K562 (cell line): ENCODE data around the gene TMEM217. TPM values are rescaled to one million over a fixed set of nuclear protein-coding genes. Genes with fewer than 3 reads are reported as not detected.
A peak's percentile ranks its signal among the peaks of the same experiment; 100 is the strongest.

ENCODE experiments used
- BCLAF1 ChIP-seq, 2 experiments: fragments of 450-650 bp in 1 of 2; IDR thresholded peaks; 2 replicates each; pipeline ENCODE4 v1.6.1; 2011 to 2017; ENCODE audit warnings: low read depth in 2 of 2, antibody characterized with exemption in 1 of 2, borderline replicate concordance in 1 of 2, low read length in 1 of 2, mild to moderate bottlenecking in 1 of 2, mixed read lengths in 1 of 2; ENCODE audit not compliant: control insufficient read depth in 1 of 2
- CEBPB ChIP-seq: fragments of 450-650 bp; IDR thresholded peaks from 2 replicates; pipeline ENCODE4 v1.6.1; 2016; ENCODE audit warnings: missing genetic modification characterization, missing compliant biosample characterization
- E2F1 ChIP-seq: sonication (generic); formaldehyde crosslinking; IDR thresholded peaks from 2 replicates; pipeline ENCODE4 v1.8.1; 2023; ENCODE audit warnings: mild to moderate bottlenecking, missing genetic modification reagents, moderate library complexity
- E2F6 ChIP-seq, 2 experiments: IDR thresholded peaks; 2 replicates each; pipeline ENCODE4 v1.6.1; 2011; ENCODE audit warnings: borderline replicate concordance in 1 of 2, control low read depth in 1 of 2, low read depth in 1 of 2, low read length in 1 of 2, mild to moderate bottlenecking in 1 of 2, mixed read lengths in 1 of 2, moderate library complexity in 1 of 2; ENCODE audit not compliant: insufficient read depth in 1 of 2, insufficient read length in 1 of 2, poor library complexity in 1 of 2, severe bottlenecking in 1 of 2; ENCODE audit errors: extremely low read depth in 1 of 2
- ELF2 ChIP-seq: fragments of 250-450 bp; sonication (Bioruptor Pico); IDR thresholded peaks from 2 replicates; pipeline ENCODE4 v1.5.0; 2021; ENCODE audit warnings: mild to moderate bottlenecking
- HDAC8 ChIP-seq: fragments of 450-650 bp; IDR thresholded peaks from 2 replicates; pipeline ENCODE4 v1.6.1; 2016; ENCODE audit warnings: mild to moderate bottlenecking, missing genetic modification characterization, moderate library complexity, missing compliant biosample characterization
- KAT7 ChIP-seq: sonication (generic); formaldehyde crosslinking; IDR thresholded peaks from 2 replicates; pipeline ENCODE4 v1.8.0; 2022; ENCODE audit warnings: missing genetic modification reagents, mild to moderate bottlenecking, borderline replicate concordance
- NR0B1 ChIP-seq: fragments of 450-650 bp; IDR thresholded peaks from one replicate; pipeline ENCODE4 v1.6.1; 2018; ENCODE audit warnings: mild to moderate bottlenecking, moderate library complexity; ENCODE audit not compliant: partially characterized antibody
- STAT5B ChIP-seq: fragments of 250-450 bp; sonication (Bioruptor Pico); IDR thresholded peaks from 2 replicates; pipeline ENCODE4 v1.8.0; 2021; ENCODE audit warnings: mild to moderate bottlenecking, inconsistent platforms
- TEAD2 ChIP-seq: fragments of 450-650 bp; IDR thresholded peaks from 2 replicates; pipeline ENCODE4 v1.6.1; 2016; ENCODE audit warnings: missing genetic modification characterization, control low read depth, missing compliant biosample characterization
- THRAP3 ChIP-seq: fragments of 450-650 bp; IDR thresholded peaks from 2 replicates; pipeline ENCODE4 v1.6.1; 2016; ENCODE audit warnings: mild to moderate bottlenecking, inconsistent platforms, borderline replicate concordance
- ZNF583 ChIP-seq: fragments of 250-450 bp; sonication (Bioruptor Pico); IDR thresholded peaks from 2 replicates; pipeline ENCODE4 v1.4.0; 2020
- polyA plus RNA-seq, 8 experiments: library from polyadenylated mRNA; depleted of rRNA in 4 of 8; stranded (reverse) in 5 of 8; unstranded in 3 of 8; fragments of >200 nt; fragmentation: Nextera tagmentation in 2 of 8; fragmentation: Illumina TruSeq in 1 of 8; extraction: Ambion mirVana in 2 of 8; extraction: Trizol in 1 of 8; gene quantifications; 2 replicates each; pipeline versions ENCODE4 v1.2.1 to v1.2.3, GENCODE V29; 2011 to 2014; ENCODE audit warnings: inconsistent platforms in 1 of 8, missing spikeins in 1 of 8
- total RNA-seq, 7 experiments: library from RNA; depleted of rRNA in 6 of 7; stranded (reverse); fragments of >200 nt in 6 of 7; fragmentation: Illumina TruSeq in 2 of 7; extraction: Trizol in 2 of 7; gene quantifications; 2 replicates each; pipeline versions ENCODE4 v1.2.1 to v1.2.3, GENCODE V29; 2011 to 2021; ENCODE audit warnings: low replicate concordance in 1 of 7

Gene TMEM217
- total and polyA plus RNA-seq, 9 of the 15 experiments (the other 6 are each of a cell fraction or from before 2014, with no cell fraction given), result 1.3 to 8.0 (median 1.9) TPM

- TF ChIP-seq NR0B1, result no peak
- TF ChIP-seq E2F1 (CRISPR knock-in tag), result no peak
- peak; percentile 13 to 16 for TF ChIP-seq E2F6 (IDR thresholded peaks at IDR 0.05; ENCODE audit: borderline replicate concordance in 1 of 2, extremely low read depth in 1 of 2, insufficient read depth in 1 of 2, insufficient read length in 1 of 2, low read depth in 1 of 2, low read length in 1 of 2, poor library complexity in 1 of 2, severe bottlenecking in 1 of 2)
- no peak for TF ChIP-seq TEAD2 (tag)
- TF ChIP-seq BCLAF1 (IDR thresholded peaks at IDR 0.05; ENCODE audit: borderline replicate concordance in 1 of 2, control insufficient read depth in 1 of 2, low read depth in 2 of 2, low read length in 1 of 2), result no peak
- no peak for TF ChIP-seq STAT5B (CRISPR knock-in tag)
- peak; percentile 41; the same call in 1 of the 2 replicates for TF ChIP-seq KAT7 (CRISPR knock-in tag)
- peak; percentile 73 for TF ChIP-seq CEBPB (tag)
- no peak for TF ChIP-seq HDAC8 (tag)
- TF ChIP-seq ZNF583, result peak; percentile 93
- peak; percentile 81 for TF ChIP-seq ELF2
- TF ChIP-seq THRAP3, result no peak
Measured at GRCh38 chr6:37182736-37183590, 75.0 kb downstream of the TMEM217 start (continued).
